ENCODE measurements around the gene APOD. TPM values are rescaled to one million over a fixed set of nuclear protein-coding genes. Genes with fewer than 3 reads are reported as not detected.

APOD gene
- total RNA-seq, 1 experiment from 2014 or later, result not detected

DNA sequence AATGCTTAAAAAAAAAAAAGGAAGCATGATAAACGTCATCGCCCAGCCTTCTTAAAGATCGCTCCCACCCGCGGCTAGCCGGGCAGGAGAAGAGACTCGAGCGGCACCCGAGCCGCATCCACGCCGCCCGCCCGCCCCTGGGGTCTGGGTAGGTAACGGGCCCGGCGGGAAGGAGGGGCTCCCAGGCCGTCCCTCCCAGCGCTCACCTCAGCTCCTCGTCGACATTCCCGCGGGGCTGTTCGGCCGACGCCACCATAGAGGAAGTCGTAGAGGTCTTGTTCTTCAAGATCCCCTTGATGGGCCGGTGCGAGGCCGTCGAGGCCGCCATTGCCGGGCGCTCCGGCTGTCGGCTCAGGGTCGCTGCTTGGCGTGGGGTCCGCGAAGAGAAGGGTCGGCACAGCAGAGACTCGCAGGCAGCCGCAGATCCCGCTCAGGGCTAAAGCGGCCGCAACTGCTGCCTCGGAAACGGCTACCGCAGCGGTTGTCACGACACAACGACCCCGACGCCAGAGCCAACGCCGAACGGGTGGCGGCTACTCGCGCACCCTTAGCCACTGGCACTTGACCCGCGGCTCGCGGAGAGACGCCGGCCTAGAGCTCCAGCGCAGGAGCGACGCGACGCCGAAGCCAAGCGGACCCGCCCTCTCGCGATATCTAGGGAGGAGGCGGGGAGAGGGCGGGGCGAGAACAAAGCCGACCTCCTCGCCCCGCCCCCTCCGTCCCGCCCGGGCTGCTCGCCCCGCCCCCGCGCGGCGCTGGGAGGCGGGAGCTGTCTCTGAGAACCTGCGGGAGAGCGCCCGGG, 40.8 kb downstream of the APOD start, which contains the start of gene PPP1R2:
Gene PPP1R2, minus strand, starts transcription at position 628 of the 802 bp plus-strand sequence. Its CDS starts 300 bp downstream, at position 328.
- Histone ChIP-seq H3K79me1 (ENCODE audit: insufficient read depth, low read depth, low read length, poor library complexity, severe bottlenecking) (no peaks in the 10 kb centered on the region), H3K14ac (ENCODE audit: insufficient read depth, low read length) (peak within 1 kb of the TSS; percentile 74; the same call in 1 of the 2 replicates), H4K20me1 (ENCODE audit: control insufficient read depth, insufficient read depth, insufficient read length) (no peaks in the 10 kb centered on the region), H2BK12ac (ENCODE audit: insufficient read length, low read depth, low read length) (no peak within 1 kb of the TSS), H3K27ac (ENCODE audit: insufficient read length, low read depth, low read length) (no peak within 1 kb of the TSS), H3K4ac (ENCODE audit: low read depth, low read length) (no peak within 1 kb of the TSS), H2BK20ac (ENCODE audit: low read depth, low read length, poor library complexity, severe bottlenecking) (no peak within 1 kb of the TSS), H4K5ac (ENCODE audit: insufficient read length, low read depth, low read length) (no peak within 1 kb of the TSS), H2BK15ac (ENCODE audit: low read depth, low read length) (no peak within 1 kb of the TSS), H3K27me3 (ENCODE audit: insufficient read depth, low read length) (no peaks in the 10 kb centered on the region; the same call in 1 of the 2 replicates), H2AFZ (ENCODE audit: low read length) (no peak within 1 kb of the TSS), H3T11ph (ENCODE audit: low read length) (no peak within 1 kb of the TSS), H4K91ac (ENCODE audit: insufficient read length, low read depth, low read length) (no peak within 1 kb of the TSS), H3K56ac (ENCODE audit: insufficient read length, low read depth, low read length) (no peak within 1 kb of the TSS), H3K9me3 (ENCODE audit: control insufficient read depth, low read depth, low read length) (no peaks in the 10 kb centered on the region), H2BK5ac (ENCODE audit: insufficient read length, low read length) (no peak within 1 kb of the TSS), H3K4me1 (ENCODE audit: insufficient read depth, low read length) (peaks cover 5% of the 10 kb centered on the region; the same call in 1 of the 2 replicates), H3K79me2 (ENCODE audit: insufficient read depth, low read length) (peaks cover 8% of the 10 kb centered on the region; the same call in 1 of the 2 replicates), H3K23ac (ENCODE audit: insufficient read length, low read depth, low read length) (no peak within 1 kb of the TSS), H2BK120ac (ENCODE audit: low read depth, low read length, poor library complexity, severe bottlenecking) (no peak within 1 kb of the TSS), H4K8ac (replicated peaks; ENCODE audit: insufficient read length, low read depth, low read length) (no peak within 1 kb of the TSS), H3K18ac (ENCODE audit: insufficient read length, low read depth, low read length) (peak within 1 kb of the TSS; percentile 75), H3K23me2 (ENCODE audit: insufficient read length, low read depth, low read length, poor library complexity, severe bottlenecking) (peaks cover 9% of the 10 kb centered on the region), H2AK5ac (ENCODE audit: insufficient read length, low read length) (no peak within 1 kb of the TSS), H3K9ac (ENCODE audit: extremely low read depth, insufficient read length, low read length) (peak within 1 kb of the TSS; percentile 73), H3K4me2 (ENCODE audit: insufficient read depth, insufficient read length, low read length) (peak within 1 kb of the TSS; percentile 64)
- no peaks in the 10 kb centered on the region for H3K9me3 Mint-ChIP-seq
- DNase-seq, result peak; percentile 90
- H3K36me3 Mint-ChIP-seq (ENCODE audit: insufficient read depth in 1 of 3, low read depth in 3 of 3), result no peaks in the 10 kb centered on the region
- TF ChIP-seq, protein P1, sequence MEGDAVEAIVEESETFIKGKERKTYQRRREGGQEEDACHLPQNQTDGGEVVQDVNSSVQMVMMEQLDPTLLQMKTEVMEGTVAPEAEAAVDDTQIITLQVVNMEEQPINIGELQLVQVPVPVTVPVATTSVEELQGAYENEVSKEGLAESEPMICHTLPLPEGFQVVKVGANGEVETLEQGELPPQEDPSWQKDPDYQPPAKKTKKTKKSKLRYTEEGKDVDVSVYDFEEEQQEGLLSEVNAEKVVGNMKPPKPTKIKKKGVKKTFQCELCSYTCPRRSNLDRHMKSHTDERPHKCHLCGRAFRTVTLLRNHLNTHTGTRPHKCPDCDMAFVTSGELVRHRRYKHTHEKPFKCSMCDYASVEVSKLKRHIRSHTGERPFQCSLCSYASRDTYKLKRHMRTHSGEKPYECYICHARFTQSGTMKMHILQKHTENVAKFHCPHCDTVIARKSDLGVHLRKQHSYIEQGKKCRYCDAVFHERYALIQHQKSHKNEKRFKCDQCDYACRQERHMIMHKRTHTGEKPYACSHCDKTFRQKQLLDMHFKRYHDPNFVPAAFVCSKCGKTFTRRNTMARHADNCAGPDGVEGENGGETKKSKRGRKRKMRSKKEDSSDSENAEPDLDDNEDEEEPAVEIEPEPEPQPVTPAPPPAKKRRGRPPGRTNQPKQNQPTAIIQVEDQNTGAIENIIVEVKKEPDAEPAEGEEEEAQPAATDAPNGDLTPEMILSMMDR (conservative IDR thresholded peaks at IDR 0.05), result no peak
- peaks cover 31 to 40% of the 10 kb centered on the region in 2 experiments for H3K4me1 Mint-ChIP-seq
- no CpG with 5 or more reads among the region's 95 CpGs for WGBS (ENCODE audit: extremely low coverage, insufficient read length, low lambda C conversion rate)
- peak within 1 kb of the TSS; percentile 80 to 88 for H3K4me3 Mint-ChIP-seq
- peak within 1 kb of the TSS in 1 of 3 experiments; percentile 87; a peak in 1 of 7 replicates for H3K27ac Mint-ChIP-seq
- H3K27me3 Mint-ChIP-seq (ENCODE audit: low read depth), result peaks cover 35% of the 10 kb centered on the region
